HG03108 (cell line): ENCODE measurements around the gene NT5DC3.

ENCODE experiments used
- ATAC-seq: cut with Tn5 transposase; IDR thresholded peaks from one replicate; pipeline ENCODE4 v1.9.1; 2021; ENCODE audit warnings: moderate library complexity; ENCODE audit not compliant: unreplicated experiment

Gene NT5DC3

DNA sequence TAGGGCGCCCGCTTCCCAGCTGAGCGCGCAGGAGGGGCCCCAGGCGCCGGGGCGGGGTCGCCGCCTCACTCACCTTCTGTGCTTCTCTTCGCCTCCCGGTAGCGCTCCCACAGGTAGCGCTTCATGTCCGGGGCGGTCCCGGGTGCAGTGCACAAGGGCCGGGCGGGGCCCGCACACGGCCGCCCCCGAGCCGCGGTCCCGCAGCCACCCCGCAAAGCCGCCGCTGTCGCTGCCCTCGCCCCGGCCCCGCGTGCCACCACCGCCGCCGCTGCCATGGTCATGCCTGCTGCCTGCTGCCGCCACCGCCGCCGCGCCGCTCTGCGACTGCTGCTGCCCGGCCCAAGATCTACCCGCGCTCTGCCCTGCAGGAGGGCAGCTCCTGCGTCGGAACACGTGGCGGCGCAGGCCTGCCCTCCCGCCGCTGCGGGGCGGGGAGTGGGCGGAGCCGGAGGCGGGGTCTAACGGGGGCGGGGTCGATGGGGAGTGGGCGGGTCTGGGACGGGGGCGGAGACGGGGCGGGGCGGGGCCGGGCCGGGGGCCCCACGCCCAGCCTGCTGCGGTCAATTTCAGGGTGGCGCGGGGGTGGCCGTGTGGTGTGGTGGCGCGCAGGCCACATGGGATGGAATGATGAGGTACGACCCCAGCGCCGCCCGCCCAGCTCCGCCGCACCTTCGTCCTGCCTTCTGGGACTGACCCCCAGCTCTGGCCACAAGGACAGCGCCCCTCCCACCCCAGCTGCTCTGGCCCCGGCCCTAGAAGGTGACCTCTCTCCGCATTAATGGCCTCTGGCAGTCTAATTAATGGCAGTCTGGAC, at the start of gene NT5DC3:
Gene NT5DC3, minus strand, starts transcription at position 359 of the 814 bp plus-strand sequence. Its CDS starts 78 bp downstream, at position 281.
- ATAC-seq = peak; percentile 85

DNA sequence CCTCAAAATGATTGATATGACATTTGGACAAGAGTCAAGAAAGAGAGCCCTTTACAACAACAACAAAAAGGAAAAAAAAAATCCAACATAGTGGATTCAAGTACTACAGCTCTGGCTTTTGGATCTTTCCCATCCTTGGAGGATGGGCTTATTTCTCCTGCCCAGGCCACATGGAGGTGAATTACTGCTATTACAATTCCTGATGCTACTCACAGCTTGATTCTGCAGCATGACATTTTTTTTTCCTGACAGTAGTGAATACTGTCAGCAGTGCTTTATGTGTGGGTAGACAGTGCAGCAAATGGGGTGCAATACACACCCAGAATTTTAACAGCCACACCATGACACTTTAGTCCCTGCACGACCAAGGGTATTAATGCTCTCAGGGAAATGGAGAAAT, 46.7 kb upstream of the NT5DC3 start:
- ATAC-seq = no peak

DNA sequence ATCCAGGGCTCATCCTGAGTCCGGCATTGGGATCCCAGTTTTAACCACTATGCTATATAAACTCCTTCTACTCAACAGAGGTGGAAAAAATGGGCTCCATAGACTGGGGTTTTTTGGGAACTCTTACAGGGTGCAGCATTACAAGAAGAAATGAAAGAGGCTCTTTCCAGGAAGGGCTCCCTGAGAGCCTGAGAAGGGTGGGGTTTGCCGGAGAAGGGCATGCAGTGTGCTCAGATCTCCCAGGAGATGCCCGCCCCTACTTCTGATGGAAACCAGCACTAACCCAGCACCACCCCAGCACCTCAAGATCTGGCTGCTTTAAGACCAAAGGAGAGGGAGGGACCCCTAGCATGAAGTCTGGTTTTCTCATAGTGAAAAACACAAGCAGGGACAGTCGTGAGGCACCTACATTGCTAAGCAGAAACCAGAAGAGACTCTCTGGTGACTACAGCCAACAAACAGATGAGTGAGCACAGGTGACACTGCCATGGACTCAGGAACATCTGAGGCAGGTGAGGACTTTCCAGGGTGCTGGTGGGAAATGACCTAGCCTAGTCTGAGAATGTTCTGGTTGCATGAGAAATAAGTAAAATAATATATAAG, 45.3 kb upstream of the NT5DC3 start:
- no peak for ATAC-seq

- no peak for ATAC-seq
These were observed 43.3 kb upstream of the NT5DC3 start for GRCh38 chr12:103884316-103884715.

DNA sequence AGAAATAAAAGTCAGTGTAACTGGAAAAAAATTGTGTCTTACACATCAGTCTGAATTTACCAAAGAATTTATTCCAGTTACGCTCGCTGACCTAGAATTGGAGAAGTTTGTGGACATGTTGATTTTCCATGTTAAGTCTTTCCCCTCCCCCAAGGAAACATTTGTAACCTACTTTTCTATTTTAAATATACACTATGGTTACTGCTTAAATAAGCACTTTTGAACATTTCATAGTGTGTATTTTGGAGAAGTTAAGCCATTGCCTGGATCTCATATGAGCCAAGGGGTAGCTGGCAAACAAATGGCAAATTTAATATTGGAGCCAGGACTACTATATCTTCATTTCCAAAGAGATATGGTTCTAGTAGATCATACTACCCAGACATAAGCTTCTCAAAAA, 42.9 kb upstream of the NT5DC3 start:
- no peak for ATAC-seq

- ATAC-seq = no peak
These were observed 42.0 kb upstream of the NT5DC3 start for GRCh38 chr12:103882861-103883596.

DNA sequence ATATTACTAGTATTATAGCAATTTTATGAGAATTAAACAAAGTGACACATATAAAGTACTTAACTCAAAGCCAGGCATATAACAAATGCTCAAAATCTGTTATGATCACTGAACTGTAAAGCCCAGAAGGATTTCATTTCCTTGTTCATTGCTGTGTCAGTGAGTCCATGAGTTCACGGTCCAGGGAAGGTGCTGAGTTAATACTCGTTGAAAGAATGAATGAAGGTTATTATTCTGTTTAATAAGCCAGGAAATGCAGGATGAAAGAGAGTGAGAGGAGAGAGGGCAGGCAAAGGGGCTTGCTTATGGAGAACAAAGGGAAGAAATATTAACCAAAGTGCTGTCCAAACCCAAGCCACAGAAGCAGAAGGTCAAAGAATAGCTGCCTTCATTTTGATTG, 40.2 kb upstream of the NT5DC3 start:
- no peak for ATAC-seq

- ATAC-seq = no peak
These were observed 39.5 kb upstream of the NT5DC3 start for GRCh38 chr12:103880299-103881142.

GRCh38 chr12:103879878-103880277, 38.8 kb upstream of the NT5DC3 start:
- no peak for ATAC-seq

- no peak for ATAC-seq
These were observed 38.1 kb upstream of the NT5DC3 start for GRCh38 chr12:103879048-103879692.

DNA sequence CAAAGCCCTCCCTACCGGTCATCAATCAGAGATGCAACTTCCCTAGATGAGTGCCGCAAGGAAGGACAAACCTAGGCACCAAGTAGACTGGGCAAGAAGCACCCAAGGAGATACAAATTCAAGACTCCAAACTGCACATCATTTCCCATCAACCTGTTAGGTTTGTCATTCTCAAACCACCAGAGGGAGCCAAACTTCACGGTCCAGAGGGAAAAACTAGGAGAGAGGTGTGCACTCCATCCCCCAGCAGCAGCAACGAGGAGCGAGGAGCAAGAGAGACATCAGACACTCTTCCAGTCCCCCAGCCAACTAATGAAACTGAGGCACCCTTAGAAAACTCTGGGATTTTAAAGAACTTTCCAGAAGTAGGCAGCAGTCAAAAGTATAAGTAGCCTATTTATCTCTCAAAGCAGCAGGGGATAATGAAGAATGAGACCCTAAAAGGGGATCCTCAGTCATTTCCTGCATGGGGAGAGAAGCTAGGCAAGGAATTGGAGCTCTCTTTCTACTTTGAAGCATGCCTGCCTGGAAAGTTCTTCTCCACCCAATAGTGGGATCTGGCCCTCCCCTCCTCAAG, 37.0 kb upstream of the NT5DC3 start:
- ATAC-seq = peak; percentile 44

DNA sequence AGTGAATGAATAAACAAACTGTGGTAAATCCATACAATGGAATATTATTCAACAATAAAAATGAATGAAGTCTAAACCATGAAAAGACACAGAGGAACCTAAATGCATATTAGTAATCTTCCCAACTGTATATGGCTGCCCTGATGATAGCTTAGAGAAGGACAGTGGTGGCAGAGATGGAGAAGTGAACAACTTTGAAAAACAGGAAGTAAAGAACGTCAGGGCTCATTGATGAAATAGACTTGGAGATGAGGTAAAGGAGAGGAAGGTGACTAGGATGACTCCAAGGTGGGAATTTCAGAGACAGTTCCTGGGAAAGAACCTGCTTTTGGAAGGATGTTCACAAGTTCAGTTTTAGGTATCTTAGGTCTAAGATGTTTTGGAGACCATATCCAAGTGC, 36.3 kb upstream of the NT5DC3 start:
- ATAC-seq = no peak

DNA sequence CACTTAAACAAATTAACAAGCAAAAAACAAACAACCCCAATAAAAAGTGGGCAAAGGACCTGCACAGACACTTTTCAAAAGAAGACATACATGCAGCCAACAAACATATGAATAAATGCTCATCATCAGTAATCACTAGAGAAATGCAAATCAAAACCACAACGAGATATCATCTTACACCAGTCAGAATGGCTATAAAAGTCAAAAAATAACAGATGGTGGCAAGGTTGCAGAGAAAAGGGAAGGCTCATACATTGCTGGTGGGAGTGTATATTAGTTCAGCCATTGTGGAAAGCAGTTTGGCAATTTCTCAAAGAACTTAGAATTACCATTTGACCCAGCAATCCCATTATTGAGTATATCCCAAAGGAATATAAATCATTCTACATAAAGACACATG, 34.6 kb upstream of the NT5DC3 start:
- ATAC-seq = no peak

- no peak for ATAC-seq
These were observed 27.2 kb upstream of the NT5DC3 start for GRCh38 chr12:103868215-103868614.

DNA sequence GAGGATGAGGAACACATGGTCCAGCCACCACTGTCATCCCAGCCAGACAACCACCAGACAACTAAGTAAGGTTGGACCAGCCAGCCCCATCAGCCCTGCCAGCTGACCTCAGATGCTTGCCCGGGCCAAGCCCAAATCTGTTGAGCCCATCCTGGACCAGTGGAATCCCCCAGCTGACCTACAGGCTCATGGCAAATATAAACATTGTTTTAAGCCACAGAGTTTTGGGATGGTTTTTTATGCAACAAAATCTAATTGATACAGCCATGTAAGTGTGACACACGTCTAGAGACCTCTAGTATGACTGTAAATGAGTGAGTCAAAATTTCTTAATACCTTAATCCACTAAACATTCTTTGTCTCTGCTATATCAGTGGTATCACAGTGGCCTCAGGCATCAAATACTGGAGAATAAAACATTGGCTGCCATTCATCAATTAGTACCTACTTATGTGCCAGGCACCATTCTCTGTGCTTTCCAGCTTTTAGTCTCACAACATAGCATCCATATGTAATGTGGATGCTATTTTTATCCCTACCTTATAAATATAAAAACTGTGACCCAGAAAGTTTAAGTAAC, 24.2 kb upstream of the NT5DC3 start:
- ATAC-seq = no peak

DNA sequence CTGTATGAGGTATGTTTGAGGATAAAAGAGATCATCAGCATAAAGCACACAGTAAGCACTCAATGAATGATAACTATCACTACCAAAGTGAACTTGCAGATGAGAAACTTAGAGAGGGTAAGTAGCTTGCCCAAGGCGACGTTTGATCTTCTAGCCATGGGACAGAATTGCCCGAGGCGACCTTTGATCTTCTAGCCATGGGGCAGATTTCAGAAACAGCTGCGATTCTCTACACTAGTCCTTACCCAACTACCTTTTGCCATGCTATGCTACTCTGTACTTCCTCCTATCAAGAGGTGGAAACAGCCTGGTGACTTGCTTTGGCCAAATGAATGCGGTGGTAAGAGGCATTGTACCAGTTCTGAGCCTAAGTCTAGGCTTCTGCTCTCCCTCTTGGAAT, 23.7 kb upstream of the NT5DC3 start:
- no peak for ATAC-seq

- ATAC-seq = no peak
These were observed 18.0 kb upstream of the NT5DC3 start for GRCh38 chr12:103858953-103859601.

DNA sequence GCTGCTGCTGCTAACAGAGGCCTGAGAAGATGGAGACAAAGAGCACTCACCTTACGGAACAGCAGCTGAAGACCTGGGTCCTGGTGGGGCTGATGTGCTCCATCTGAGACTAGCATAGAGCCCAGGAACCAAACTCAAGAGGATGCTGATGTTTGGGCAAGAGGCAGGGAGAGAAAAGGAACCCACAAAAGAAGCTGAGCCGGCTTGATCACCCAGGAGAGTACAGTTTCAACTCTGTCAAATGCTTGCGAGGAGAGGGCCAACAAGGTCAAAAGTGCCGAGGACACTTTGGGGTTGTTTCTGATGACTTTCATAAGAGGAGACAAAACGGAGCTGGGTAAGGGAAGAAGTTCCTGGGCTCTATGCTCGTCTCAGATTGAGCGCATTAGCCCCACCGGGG, 17.3 kb upstream of the NT5DC3 start:
- ATAC-seq = no peak

- ATAC-seq = no peak
These were observed 16.1 kb upstream of the NT5DC3 start for GRCh38 chr12:103857164-103857563.
